CD4-positive, alpha-beta T cell treated with Interleukin-12 subunit alpha and Interleukin-12 subunit beta, for 1 hour (primary cell): Measurements from ENCODE around the gene EDEM3.

Experiments
- DNase-seq: peaks from one replicate; pipeline ENCODE4 v3.0.0-alpha.2; 2020

Gene EDEM3

DNA sequence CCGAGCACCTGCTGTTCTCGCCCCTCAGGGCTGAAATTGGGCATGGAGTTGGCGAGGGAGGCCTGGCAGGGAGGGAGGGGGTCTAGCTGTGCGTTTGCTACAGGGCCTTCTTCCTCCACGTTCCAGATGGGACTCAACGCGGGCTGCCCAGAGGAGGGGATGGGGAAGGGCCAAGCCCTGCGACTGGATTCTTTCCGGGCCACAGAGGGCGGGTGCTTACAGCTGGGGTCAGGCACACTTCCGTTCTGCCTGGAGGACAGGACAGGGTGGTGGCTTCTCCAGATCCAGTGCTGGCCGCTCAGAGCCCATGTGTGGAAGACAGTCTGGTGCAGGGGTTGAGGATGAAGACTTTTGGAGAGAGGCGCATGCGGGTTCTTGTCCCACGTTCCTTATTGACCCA is 90.0 kb downstream of the EDEM3 start:
- no peak for DNase-seq

DNA sequence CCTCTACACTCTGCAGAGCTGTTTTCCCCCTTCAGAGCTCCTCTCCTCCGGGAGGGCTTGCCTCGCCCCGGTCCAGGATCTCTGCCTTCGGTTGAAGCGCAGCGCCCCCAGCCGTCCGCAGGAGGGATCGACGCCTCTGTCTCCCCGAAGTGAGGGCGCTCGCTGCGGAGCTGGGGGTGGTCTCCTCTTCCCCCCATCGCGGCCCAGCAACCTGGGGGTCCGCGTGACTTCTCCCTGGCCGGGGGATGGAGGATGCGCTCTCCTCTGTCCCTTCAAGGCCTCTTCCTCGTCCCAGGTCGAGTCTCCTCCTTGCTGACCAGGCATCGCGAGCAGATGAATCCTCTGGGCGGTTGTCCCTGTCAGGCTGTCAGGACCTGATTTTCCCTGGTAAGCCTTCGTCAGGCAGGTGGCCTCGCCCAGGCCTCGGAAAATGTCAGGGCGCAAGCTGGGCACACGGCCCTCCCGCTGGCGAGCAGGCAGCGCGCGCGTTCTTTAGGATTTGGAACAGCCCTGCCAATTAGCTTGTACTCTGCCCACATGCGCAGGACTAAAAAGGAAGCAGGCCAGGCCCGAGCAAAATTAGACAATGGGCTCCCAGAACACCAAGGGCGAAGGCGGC is 90.5 kb downstream of the EDEM3 start:
- DNase-seq, result peak; percentile 27

DNA sequence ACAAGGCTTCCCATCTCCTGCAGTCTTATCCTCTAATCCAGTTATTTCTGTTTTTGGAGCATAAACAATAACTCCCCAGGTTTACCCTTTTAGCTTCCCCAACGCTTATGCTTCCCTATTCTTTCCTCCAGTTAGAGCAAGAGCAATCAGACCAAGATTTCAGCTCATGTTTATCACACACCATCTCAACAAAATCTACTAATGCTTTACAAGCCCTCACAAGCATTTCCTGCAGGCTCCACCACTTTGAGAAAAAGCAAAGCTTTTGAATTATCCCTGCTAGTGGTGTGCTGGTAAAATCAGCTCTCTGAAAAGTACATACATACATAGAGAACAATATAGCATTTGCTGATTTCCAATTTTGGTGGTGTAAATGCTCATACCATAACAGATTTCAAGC is 92.9 kb downstream of the EDEM3 start:
- DNase-seq, result no peak

DNA sequence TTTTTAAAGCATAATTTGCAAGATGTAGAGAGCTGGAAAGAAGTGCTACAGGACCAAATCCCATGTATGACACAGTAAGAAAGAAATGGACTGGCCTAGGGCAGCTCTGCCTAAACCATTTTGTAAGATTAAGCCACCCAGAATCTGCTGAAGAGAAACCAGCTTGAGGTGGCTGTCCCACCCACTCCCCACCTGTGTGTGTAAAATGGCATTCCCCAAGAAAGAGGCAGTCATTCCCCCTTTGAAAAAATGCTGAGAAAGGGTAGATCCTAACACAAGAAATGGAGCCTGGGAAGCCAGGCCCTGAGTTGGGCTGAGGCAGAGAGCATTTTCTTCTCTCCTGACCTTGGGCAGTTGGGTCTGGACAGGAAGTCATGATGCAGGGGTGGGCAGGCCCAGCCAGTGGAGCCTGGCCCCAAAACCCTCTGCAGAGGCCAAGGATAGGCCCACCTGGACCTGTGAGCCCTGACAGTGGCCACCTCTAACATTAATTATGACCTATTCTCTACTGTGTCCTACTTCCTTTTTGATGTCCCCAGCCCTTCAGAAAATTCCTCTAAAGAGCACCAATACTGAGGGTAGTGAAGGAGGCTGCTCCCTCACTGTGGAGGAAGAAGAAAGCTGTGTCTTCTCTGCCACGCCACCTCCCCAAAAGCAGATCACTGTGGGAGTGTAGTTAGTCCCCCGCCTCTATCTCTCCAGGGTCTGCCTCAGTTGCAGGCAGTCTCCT is 94.0 kb downstream of the EDEM3 start:
- no peak for DNase-seq

DNA sequence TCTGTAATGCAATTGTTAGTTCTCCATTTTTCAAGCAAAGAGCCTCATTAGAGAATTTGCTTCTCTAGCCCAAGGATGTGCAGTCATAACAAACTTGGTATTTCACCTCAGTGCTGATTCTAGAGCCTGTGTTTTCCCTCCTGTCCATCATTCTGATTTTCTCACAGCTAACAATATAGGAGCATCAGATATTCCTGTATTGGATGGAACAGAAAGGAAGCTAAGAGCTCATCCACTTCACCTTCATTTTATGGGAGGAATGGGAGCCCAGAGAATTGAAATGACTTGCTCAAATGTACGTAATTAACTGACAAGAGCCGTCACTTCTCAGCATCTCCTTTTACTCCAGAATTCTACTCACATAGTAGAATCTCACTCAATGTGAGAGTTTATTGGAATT is 96.6 kb downstream of the EDEM3 start:
- DNase-seq, result no peak

DNA sequence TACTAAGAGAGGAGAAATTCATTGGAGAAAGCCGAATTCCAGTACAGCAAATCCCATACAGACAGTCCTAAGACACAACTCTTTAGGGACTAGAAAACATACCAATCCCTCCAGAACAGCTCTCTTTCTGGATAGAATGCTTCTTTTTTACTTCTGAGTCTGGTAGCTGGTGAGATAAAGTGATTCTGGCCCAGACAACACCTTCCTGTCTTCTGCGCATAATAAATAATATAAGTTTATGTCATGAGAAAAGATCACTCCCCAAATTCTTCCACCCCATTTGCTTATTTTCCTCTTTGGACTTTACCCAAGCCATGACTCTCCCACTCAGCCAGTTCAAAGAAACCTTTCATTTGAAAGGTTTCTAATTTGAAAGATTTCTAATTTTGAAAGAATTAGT is 98.4 kb downstream of the EDEM3 start:
- DNase-seq, result no peak

DNA sequence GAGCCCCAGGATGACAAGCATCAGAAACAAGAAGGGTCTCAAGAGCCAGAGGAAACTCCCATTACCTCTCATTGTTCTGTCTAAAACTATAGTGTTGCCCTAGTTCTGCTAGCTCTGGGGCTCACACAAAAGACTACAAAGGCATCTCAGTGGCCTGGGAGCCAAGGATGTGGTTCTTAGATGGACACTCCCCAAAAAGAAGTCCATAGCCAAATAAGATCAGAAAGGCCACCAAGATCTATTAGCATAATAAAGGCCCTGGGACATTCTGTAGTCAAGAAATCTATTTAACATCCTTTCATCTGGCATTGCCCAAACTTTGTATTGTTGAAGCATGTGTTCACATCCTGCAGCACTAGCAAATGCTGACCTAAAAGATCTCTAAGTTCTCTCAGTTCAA is 99.5 kb downstream of the EDEM3 start:
- no peak for DNase-seq

DNA sequence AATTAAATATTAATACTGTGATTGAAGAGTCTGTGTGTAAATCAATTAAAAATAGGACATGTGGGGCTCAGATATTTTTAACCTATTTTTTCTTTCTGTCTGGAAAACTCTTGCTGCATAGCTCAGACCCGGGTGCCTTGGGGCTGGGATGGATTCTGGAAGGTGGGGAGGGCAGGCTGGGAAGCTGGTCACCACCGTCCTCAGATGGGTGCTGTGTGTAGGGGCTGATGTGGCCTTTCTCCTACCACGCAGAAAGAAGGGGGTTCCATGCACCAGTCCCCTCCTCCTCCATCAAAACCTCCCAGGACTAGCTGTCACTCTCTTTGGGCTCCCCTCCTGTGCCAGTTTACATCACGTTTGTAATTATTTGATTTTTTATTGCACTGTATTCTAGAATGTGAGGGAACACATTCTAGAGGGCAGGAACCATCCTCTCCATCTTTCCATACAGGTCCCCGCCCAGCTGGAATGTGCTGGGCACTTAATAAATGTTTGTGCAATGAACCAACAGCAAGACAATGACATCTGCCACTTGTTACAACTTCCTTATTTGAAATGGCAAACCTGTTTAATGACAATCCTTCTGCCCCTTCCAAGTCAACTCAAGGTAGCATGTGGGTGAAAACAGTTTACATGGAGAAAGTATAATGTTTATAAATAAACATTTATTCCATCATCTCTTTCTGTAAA is 104.3 kb downstream of the EDEM3 start:
- no peak for DNase-seq

DNA sequence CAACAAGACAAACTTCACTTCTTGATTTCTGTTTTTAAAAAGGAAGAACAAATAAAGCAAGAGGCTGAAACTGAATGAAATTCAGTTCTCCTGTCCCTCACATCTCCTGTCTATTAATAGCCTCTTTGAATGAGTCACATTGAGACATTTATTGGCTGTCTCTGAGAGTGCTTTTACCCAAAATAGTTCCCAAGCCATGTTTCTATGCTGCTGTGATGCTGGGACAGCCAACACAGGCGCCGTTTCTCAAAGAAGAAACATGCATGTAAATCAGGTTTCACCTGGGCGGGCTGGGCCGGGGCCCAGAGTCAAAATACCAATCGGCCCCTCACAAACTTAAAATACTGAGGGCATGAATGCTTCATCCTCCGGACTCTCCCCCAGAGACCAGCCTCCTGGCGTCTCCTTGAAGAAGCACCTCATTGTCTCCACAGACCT is 105.2 kb downstream of the EDEM3 start:
- DNase-seq, result no peak

DNA sequence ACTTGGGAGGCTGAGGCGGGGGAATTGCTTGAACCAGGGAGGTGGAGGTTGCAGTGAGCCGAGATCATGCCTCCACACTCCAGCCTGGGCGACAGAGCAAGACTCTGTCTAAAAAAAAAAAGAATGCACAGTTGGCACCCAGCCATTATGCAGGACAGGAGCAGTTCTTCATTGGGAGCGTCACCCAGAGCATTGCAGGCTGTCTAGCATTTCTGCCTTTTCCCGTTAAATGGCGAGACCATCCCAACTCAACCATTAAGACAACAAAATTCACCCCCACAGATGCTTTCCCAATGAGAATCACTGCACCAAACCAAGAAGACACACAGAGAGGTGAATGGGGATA is 105.8 kb downstream of the EDEM3 start:
- DNase-seq, result no peak

DNA sequence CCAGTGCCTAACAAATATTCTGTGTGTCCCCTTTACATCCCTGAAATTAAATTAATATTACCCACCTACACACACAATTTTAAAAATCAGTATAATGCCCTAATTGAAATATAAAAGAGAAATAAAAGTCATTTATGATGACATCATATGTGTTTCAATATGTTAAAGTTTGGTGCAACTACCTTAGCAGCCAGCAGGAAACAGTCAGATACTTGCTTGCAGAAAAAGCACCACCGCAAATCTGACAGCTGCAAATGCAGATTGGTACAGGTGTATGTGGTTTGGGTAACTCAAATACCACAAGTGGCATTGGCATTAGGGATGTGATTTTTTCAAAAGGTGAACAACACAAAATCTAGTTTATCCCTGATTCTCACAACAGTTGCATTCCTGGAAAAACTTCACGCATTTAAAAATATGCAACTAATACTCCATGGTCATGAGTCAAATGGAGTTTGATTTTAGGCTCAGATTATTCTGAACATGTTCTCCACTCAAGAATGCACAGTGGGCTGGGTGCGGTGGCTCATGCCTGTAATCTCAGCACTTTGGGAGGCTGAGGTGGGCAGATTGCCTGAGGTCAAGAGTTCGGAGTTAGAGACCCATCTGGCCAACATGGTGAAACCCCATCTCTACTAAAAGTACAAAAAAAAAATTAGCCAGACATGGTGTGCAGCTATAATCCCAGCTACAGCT is 106.3 kb downstream of the EDEM3 start:
- no peak for DNase-seq

DNA sequence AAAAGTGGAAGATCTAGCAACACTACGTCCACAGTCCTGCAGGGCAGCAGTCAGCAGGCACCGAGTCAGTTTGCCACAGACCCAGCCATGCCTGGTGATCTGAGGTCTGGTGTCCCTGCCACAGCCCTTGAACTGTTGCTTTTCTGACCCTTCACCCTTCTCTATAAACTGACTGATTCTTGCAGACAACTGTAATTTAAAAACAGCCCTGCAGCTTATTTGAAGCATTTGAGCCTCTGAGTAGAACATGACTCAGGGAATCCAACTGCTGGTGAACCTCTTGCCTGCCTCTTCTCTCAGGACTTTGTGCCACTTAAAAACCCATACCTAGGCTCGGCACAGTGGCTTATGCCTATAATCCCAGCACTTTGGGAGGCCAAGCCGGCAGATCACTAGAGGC is 107.2 kb downstream of the EDEM3 start:
- DNase-seq, result no peak

DNA sequence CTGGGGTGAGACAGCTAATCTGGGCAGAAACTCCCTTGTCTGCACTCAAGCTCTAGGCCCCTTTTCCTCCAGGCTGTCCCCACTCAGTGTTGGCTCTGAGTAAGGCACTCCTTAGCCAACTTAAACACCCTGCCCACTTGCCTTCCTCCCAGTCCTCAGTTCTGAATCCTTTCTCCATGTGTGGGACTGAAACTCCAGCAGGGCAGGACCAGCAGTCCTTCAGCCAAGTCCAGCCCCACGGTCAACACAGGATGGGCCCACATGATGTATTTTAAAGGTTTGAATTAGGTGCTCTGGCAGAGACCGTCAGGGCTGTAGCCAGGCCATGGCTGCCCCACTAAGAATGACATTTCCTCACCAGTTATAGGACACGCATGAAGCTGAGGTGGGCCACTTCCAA is 107.8 kb downstream of the EDEM3 start:
- DNase-seq, result no peak

DNA sequence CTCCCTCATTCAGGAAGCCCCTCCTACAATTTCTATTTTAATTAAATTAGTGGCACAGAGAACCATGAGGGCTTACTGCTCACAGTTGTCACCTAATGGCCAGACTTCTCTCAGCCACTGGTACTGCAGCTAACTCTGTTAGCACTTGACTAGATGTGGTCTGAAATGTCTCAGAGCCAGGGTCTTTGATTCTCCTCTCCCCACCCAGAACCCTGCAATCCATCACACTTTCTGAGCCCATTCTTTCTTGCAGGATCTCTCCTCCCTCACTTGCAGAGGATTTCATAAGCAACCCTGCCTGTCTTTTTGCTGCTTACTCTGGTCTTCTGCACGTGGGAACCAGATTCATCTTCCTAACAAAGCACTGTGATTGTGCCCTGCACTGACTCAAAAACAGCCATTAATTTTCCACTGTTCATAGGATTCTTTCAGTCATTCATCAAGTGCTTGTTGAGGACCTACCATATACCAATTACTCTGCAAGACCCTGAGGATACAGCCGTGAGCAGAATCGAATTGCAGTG is 108.4 kb downstream of the EDEM3 start:
- DNase-seq, result no peak

DNA sequence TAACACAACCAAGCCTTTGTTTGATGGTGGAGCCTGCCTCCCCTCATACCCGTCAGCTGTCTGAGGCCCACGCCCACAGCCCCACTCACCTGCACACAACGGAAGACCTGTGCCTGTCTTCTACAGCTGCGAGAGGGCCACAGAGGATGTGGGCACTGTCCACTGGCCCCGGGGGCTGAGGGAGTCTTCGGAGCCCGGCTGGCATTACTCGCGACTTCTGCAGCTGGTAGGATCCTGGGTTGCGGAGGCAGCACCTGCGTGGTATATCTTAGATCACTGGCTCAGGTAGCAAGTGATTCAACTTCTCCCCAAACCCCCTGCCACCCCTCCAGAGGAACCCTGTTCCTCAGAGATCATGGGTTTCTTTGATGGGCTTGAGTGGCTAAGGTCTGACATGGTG is 109.9 kb downstream of the EDEM3 start:
- no peak for DNase-seq

DNA sequence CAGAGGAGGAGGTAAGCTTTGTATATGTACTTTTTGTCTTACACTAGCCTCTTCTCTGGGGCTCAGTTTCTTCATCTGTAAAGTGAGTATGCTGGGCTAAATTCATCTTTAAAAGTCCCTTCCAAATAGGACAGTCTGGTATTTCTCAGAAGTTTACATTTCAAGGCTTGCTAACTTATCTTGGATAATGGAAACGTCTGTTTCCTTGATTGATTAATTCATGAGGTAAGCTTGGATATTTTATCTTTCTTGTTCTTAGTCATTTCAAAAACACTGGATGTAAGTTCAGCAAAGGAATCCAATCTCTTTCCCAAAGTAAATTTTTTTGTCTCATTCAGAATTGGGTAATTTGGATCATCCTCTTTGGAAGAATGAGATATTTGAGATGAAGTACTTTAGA is 111.0 kb downstream of the EDEM3 start:
- no peak for DNase-seq

DNA sequence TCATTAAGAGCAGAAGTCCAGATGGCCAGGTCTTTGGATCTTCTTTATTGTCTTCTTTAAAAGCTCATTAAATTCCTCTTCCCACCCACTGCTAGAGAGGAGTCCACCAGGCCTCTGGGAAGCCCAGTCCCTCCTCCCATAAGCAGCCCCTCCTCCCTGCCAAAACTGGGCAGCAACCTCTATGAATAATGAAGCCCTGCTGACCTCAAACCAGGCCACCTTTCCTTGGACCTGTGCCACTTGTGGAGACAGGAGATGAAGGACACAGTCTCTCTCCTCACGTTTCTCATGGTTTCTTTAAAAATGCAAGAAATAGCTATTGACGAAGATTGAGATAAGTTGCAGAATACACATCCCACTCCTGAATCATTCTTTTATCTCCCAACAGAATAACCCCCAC is 112.8 kb downstream of the EDEM3 start:
- no peak for DNase-seq

DNA sequence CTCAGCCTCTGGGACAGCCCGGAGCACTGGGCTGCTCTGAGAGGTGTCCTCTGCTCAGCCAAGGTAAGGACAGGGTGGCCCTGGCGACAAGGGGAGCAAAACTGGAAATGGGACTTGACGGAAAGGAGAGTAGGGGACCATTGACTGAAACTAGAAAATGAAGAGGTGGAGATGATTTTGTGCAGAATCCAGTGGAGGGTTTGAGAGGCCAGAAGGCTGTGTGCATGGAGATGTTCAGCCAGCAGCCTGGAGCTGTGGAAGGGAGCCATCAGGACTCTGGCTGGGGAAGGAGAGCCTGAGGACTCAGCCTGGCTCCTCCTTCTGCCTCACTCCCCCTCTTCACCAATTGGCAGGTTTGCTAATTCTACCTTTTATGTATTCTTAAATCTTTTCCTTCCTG is 114.2 kb downstream of the EDEM3 start:
- DNase-seq, result no peak
